ENCODE results near the gene STAT3. TPM values are rescaled to one million over a fixed set of nuclear protein-coding genes. Genes with fewer than 3 reads are reported as not detected.

STAT3 gene
- total RNA-seq, 1 donor, result 206 TPM

- no peaks in the 10 kb centered on the region for H3K9me3 ChIP-seq (ENCODE audit: low read depth, low read length)
- H3K27me3 ChIP-seq (ENCODE audit: insufficient read depth, low read length), result no peaks in the 10 kb centered on the region
- no peak for TF ChIP-seq CTCF (IDR thresholded peaks at IDR 0.05; ENCODE audit: extremely low read depth, low read depth, low read length)
- H3K36me3 ChIP-seq (ENCODE audit: insufficient read depth, low read length), result peaks cover 12% of the 10 kb centered on the region
- H2AFZ ChIP-seq (ENCODE audit: low read length), result no peak overlapping the region
- no peak overlapping the region for H3K4me2 ChIP-seq (ENCODE audit: insufficient read depth, low read length)
- no peak for DNase-seq (ENCODE audit: insufficient read length, low spot score, missing footprints)
- peaks cover 88% of the 10 kb centered on the region for H3K79me2 ChIP-seq (ENCODE audit: insufficient read depth, low read length)
- peaks cover 50% of the 10 kb centered on the region for H4K20me1 ChIP-seq (ENCODE audit: insufficient read depth, low read length)
- H3K27ac ChIP-seq (ENCODE audit: low read depth, low read length), result no peak overlapping the region
- peaks cover 42% of the 10 kb centered on the region for H3K4me1 ChIP-seq (ENCODE audit: insufficient read depth, low read length)
- no peak overlapping the region for H3K4me3 ChIP-seq (ENCODE audit: insufficient read depth, low read length)
Measured at GRCh38 chr17:42359133-42359532, 29.1 kb downstream of the STAT3 start.

- TF ChIP-seq CTCF (IDR thresholded peaks at IDR 0.05; ENCODE audit: extremely low read depth, low read depth, low read length), result no peak
- DNase-seq (ENCODE audit: insufficient read length, low spot score, missing footprints), result no peak
- H3K4me3 ChIP-seq (ENCODE audit: insufficient read depth, low read length), result no peak overlapping the region
- H3K27me3 ChIP-seq (ENCODE audit: insufficient read depth, low read length), result no peaks in the 10 kb centered on the region
- no peak overlapping the region for H3K27ac ChIP-seq (ENCODE audit: low read depth, low read length)
- no peaks in the 10 kb centered on the region for H3K9me3 ChIP-seq (ENCODE audit: low read depth, low read length)
- H3K4me1 ChIP-seq (ENCODE audit: insufficient read depth, low read length), result peaks cover 41% of the 10 kb centered on the region
- peaks cover 48% of the 10 kb centered on the region for H4K20me1 ChIP-seq (ENCODE audit: insufficient read depth, low read length)
- H3K4me2 ChIP-seq (ENCODE audit: insufficient read depth, low read length), result no peak overlapping the region
- no peak overlapping the region for H2AFZ ChIP-seq (ENCODE audit: low read length)
- peaks cover 89% of the 10 kb centered on the region for H3K79me2 ChIP-seq (ENCODE audit: insufficient read depth, low read length)
- H3K36me3 ChIP-seq (ENCODE audit: insufficient read depth, low read length), result peaks cover 12% of the 10 kb centered on the region
Measured at GRCh38 chr17:42358434-42358833, 29.8 kb downstream of the STAT3 start.

- Histone ChIP-seq H4K20me1 (ENCODE audit: insufficient read depth, low read length) (peaks cover 39% of the 10 kb centered on the region), H3K9me3 (ENCODE audit: low read depth, low read length) (no peaks in the 10 kb centered on the region), H3K27ac (ENCODE audit: low read depth, low read length) (peak overlapping the region; percentile 78), H3K27me3 (ENCODE audit: insufficient read depth, low read length) (no peaks in the 10 kb centered on the region), H3K4me3 (ENCODE audit: insufficient read depth, low read length) (peak overlapping the region; percentile 8), H3K4me1 (ENCODE audit: insufficient read depth, low read length) (peaks cover 24% of the 10 kb centered on the region), H3K4me2 (ENCODE audit: insufficient read depth, low read length) (peak overlapping the region; percentile 53), H3K36me3 (ENCODE audit: insufficient read depth, low read length) (peaks cover 4% of the 10 kb centered on the region), H3K79me2 (ENCODE audit: insufficient read depth, low read length) (peaks cover 82% of the 10 kb centered on the region), H2AFZ (ENCODE audit: low read length) (no peak overlapping the region)
- DNase-seq (ENCODE audit: insufficient read length, low spot score, missing footprints), result no peak
- TF ChIP-seq CTCF (IDR thresholded peaks at IDR 0.05; ENCODE audit: extremely low read depth, low read depth, low read length), result no peak
Measured at GRCh38 chr17:42354956-42355843, 33.0 kb downstream of the STAT3 start.

- no peak overlapping the region for H2AFZ ChIP-seq (ENCODE audit: low read length)
- H3K27ac ChIP-seq (ENCODE audit: low read depth, low read length), result peak overlapping the region; percentile 73
- H3K27me3 ChIP-seq (ENCODE audit: insufficient read depth, low read length), result no peaks in the 10 kb centered on the region
- H3K9me3 ChIP-seq (ENCODE audit: low read depth, low read length), result no peaks in the 10 kb centered on the region
- DNase-seq (ENCODE audit: insufficient read length, low spot score, missing footprints), result no peak
- H3K4me3 ChIP-seq (ENCODE audit: insufficient read depth, low read length), result no peak overlapping the region
- peaks cover 20% of the 10 kb centered on the region for H3K4me1 ChIP-seq (ENCODE audit: insufficient read depth, low read length)
- H4K20me1 ChIP-seq (ENCODE audit: insufficient read depth, low read length), result peaks cover 49% of the 10 kb centered on the region
- H3K36me3 ChIP-seq (ENCODE audit: insufficient read depth, low read length), result peaks cover 41% of the 10 kb centered on the region
- no peak overlapping the region for H3K4me2 ChIP-seq (ENCODE audit: insufficient read depth, low read length)
- peaks cover 65% of the 10 kb centered on the region for H3K79me2 ChIP-seq (ENCODE audit: insufficient read depth, low read length)
- no peak for TF ChIP-seq CTCF (IDR thresholded peaks at IDR 0.05; ENCODE audit: extremely low read depth, low read depth, low read length)
Measured at GRCh38 chr17:42348104-42348503, 40.1 kb downstream of the STAT3 start.

All from osteoblast (primary cell).